Testis (tissue), 2 donors: ENCODE results near the gene NFU1.

Experiments
- POLR2A ChIP-seq: fragments of 450-650 bp; IDR thresholded peaks from one replicate; pipeline ENCODE4 v1.6.1; 2017; ENCODE audit warnings: antibody characterized with exemption, mild to moderate bottlenecking, moderate library complexity
- TF ChIP-seq, protein P1 (sequence below), 3 experiments: fragments of 450-650 bp in 2 of 3; fragments of 200-600 bp in 1 of 3; sonication (generic) in 1 of 3; IDR thresholded peaks; one replicate each; pipeline ENCODE4 v1.5.1; 2016 to 2019; ENCODE audit warnings: antibody characterized with exemption in 3 of 3, mild to moderate bottlenecking in 2 of 3, moderate library complexity in 1 of 3

GRCh38 chr2:69411120-69411519 lies 26.1 kb downstream of the NFU1 start:
- TF ChIP-seq, protein P1, sequence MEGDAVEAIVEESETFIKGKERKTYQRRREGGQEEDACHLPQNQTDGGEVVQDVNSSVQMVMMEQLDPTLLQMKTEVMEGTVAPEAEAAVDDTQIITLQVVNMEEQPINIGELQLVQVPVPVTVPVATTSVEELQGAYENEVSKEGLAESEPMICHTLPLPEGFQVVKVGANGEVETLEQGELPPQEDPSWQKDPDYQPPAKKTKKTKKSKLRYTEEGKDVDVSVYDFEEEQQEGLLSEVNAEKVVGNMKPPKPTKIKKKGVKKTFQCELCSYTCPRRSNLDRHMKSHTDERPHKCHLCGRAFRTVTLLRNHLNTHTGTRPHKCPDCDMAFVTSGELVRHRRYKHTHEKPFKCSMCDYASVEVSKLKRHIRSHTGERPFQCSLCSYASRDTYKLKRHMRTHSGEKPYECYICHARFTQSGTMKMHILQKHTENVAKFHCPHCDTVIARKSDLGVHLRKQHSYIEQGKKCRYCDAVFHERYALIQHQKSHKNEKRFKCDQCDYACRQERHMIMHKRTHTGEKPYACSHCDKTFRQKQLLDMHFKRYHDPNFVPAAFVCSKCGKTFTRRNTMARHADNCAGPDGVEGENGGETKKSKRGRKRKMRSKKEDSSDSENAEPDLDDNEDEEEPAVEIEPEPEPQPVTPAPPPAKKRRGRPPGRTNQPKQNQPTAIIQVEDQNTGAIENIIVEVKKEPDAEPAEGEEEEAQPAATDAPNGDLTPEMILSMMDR (IDR thresholded peaks at IDR 0.05) = no peak
- TF ChIP-seq POLR2A = no peak
